Endothelial cell (in vitro differentiated cells): ENCODE data around the gene ARL5C. TPM values are rescaled to one million over a fixed set of nuclear protein-coding genes. Genes with fewer than 3 reads are reported as not detected.

Experiments used
- DNase-seq: peaks from one replicate; pipeline ENCODE4 v3.0.0; 2021; ENCODE audit warnings: low spot score
- H3K27ac Mint-ChIP-seq: one replicate; pipeline ENCODE4 v1.8.0; 2021; ENCODE audit warnings: mixed read lengths, inconsistent platforms; ENCODE audit not compliant: unreplicated experiment
- H3K27me3 Mint-ChIP-seq: one replicate; pipeline ENCODE4 v1.8.0; 2021; ENCODE audit warnings: mild to moderate bottlenecking, moderate library complexity, mixed read lengths, inconsistent platforms; ENCODE audit not compliant: unreplicated experiment
- H3K36me3 Mint-ChIP-seq: one replicate; pipeline ENCODE4 v1.8.0; 2021; ENCODE audit warnings: mild to moderate bottlenecking, low read depth, mixed read lengths, inconsistent platforms; ENCODE audit not compliant: unreplicated experiment
- H3K4me1 Mint-ChIP-seq: one replicate; pipeline ENCODE4 v1.8.0; 2021; ENCODE audit warnings: mild to moderate bottlenecking, mixed read lengths, inconsistent platforms; ENCODE audit not compliant: unreplicated experiment
- H3K4me3 Mint-ChIP-seq: one replicate; pipeline ENCODE4 v1.8.0; 2021; ENCODE audit warnings: mild to moderate bottlenecking, mixed read lengths, inconsistent platforms; ENCODE audit not compliant: unreplicated experiment
- H3K9me3 Mint-ChIP-seq: one replicate; pipeline ENCODE4 v1.8.0; 2021; ENCODE audit warnings: mixed read lengths, inconsistent platforms; ENCODE audit not compliant: unreplicated experiment
- total RNA-seq: library from RNA; stranded (reverse); fragmentation: NEBNext Ultra II Directional; extraction: Animal tissue kit (Norgen Biotek cat#: 25700); gene quantifications from one replicate; pipeline ENCODE4 v1.2.1, GENCODE V29; 2021; ENCODE audit not compliant: unreplicated experiment
- TF ChIP-seq, protein P1 (sequence below): fragments of 200-600 bp; sonication (generic); IDR thresholded peaks from one replicate; pipeline ENCODE4 v1.5.0; 2021; ENCODE audit warnings: antibody characterized with exemption; ENCODE audit not compliant: unreplicated experiment

Gene ARL5C
- total RNA-seq, 1 donor from 2014 or later = not detected

DNA sequence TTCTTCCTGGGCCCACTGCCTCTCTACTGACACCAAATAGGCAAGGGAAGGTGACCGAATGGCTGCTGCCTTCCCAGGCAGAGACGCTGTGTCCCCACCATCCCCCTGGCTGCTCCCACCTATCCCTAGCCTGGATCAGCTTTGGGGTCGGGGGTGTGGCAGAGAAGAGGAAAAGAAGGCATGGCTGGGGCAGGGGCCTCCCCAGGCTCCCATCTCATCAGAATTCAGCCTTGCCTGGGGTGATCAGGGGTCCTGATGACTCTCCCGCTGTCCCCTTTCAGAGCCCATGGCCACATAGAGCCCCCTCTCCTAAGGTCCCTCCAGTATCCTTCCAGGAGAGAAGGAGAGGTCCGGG, 15.2 kb downstream of the ARL5C start:
- H3K27me3 Mint-ChIP-seq = peaks cover 28% of the 10 kb centered on the region
- H3K4me3 Mint-ChIP-seq = peak overlapping the region; percentile 79
- H3K4me1 Mint-ChIP-seq = peaks cover 23% of the 10 kb centered on the region
- TF ChIP-seq, protein P1, sequence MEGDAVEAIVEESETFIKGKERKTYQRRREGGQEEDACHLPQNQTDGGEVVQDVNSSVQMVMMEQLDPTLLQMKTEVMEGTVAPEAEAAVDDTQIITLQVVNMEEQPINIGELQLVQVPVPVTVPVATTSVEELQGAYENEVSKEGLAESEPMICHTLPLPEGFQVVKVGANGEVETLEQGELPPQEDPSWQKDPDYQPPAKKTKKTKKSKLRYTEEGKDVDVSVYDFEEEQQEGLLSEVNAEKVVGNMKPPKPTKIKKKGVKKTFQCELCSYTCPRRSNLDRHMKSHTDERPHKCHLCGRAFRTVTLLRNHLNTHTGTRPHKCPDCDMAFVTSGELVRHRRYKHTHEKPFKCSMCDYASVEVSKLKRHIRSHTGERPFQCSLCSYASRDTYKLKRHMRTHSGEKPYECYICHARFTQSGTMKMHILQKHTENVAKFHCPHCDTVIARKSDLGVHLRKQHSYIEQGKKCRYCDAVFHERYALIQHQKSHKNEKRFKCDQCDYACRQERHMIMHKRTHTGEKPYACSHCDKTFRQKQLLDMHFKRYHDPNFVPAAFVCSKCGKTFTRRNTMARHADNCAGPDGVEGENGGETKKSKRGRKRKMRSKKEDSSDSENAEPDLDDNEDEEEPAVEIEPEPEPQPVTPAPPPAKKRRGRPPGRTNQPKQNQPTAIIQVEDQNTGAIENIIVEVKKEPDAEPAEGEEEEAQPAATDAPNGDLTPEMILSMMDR = no peak
- H3K27ac Mint-ChIP-seq = no peak overlapping the region
- DNase-seq = no peak
- peaks cover 18% of the 10 kb centered on the region for H3K36me3 Mint-ChIP-seq
- H3K9me3 Mint-ChIP-seq = no peaks in the 10 kb centered on the region

DNA sequence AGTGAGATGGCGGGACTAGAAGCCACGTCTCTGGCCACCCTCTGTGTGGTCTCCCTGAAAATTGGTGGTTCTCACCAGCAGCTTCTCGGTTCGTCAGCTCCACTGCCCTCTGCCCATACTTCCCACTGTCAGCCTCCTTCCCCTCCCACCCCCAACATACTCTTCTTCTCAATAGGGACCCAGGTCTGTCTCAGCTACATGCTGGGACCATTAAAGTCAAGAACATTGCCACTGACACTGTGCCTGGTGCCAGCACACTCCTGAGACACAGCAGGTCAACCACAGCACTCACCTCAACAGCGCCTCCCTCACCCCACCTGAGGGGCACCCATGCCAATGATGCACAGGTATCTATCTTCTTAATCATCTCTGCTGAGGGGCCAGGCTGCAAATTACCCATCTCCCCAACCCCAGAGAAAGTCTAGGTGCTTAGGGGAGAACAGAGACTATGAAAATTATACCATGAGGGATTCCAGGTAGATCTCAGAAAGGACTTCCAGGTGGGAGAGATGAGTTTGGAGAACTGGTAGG, 15.8 kb downstream of the ARL5C start:
- no peak for DNase-seq
- no peak overlapping the region for H3K27ac Mint-ChIP-seq
- TF ChIP-seq, protein P1 = no peak
- H3K27me3 Mint-ChIP-seq = peaks cover 31% of the 10 kb centered on the region
- H3K36me3 Mint-ChIP-seq = peaks cover 21% of the 10 kb centered on the region
- H3K4me1 Mint-ChIP-seq = peaks cover 23% of the 10 kb centered on the region
- peak overlapping the region; percentile 2 for H3K4me3 Mint-ChIP-seq
- no peaks in the 10 kb centered on the region for H3K9me3 Mint-ChIP-seq

DNA sequence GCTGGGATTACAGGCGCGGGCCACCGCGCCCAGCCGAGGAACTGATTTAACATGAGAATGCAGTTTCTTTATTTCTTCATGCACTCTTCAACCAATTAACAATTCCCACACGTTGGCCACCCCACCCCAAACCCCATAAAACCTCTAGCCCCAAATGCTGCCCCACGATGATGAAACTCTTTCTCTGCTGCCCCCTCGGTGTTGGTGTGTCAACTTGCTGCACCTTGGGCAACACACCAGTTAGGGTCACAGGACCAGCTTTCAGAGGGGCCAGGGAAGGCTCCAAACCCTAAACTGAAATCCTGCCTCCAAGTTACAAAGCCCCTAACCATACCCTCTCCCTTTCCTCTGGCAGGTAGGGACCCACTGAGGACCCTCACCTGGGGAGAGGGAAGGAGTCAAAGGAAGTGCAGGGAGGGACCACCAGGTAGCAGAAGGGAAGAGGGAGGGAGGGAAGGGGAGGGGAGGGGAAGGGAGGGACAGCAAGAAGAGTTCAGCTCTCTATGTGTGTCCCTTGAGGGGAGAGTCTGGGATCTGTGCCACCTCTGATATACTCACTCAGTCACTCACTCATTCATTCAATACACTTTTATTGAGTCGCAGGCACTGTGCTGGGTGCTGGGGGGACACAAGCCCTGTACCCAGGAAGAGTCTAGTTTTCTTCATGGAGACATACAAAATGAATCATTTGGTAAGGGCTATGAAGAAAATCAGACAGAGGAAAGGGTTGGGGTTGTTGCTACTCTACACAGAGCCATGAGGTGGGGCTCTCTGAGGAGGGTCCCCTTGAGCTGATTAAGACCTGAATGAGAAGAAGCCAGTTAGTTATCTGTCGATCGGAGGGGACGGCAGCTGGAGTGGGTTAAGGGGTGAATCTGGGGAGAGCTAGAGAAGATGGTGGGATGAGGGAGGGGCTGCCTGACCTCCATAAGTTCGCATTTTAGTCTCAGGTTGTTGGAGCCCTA, 18.5 kb downstream of the ARL5C start:
- H3K4me1 Mint-ChIP-seq = peaks cover 13% of the 10 kb centered on the region
- no peaks in the 10 kb centered on the region for H3K9me3 Mint-ChIP-seq
- no peak overlapping the region for H3K27ac Mint-ChIP-seq
- peaks cover 3% of the 10 kb centered on the region for H3K36me3 Mint-ChIP-seq
- DNase-seq = no peak
- H3K4me3 Mint-ChIP-seq = no peak overlapping the region
- H3K27me3 Mint-ChIP-seq = peaks cover 11% of the 10 kb centered on the region
- TF ChIP-seq, protein P1 = no peak

DNA sequence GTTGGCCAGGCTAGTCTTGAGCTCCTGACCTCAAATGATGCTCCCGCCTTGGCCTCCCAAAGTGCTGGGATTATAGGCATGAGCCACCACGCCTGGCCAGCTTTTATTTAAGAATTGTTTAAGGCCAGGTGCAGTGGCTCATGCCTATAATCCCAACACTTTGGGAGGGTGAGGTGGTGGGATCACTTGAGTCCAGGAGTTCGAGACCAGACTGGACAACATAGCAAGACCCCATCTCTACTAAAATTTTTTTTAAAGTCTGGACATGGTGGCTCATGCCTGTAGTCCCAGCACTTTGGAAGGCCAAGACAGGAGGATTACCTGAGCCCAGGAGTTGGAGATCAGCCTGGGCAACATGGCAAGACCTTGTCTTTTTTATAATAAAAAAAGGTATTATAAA, 19.7 kb downstream of the ARL5C start:
- H3K27me3 Mint-ChIP-seq = peaks cover 10% of the 10 kb centered on the region

More for the DNA sequence above, 19.7 kb downstream of the ARL5C start:
- H3K4me3 Mint-ChIP-seq = no peak overlapping the region
- peaks cover 8% of the 10 kb centered on the region for H3K4me1 Mint-ChIP-seq
- no peak overlapping the region for H3K27ac Mint-ChIP-seq
- TF ChIP-seq, protein P1 = no peak
- DNase-seq = no peak
- peaks cover 3% of the 10 kb centered on the region for H3K36me3 Mint-ChIP-seq
- no peaks in the 10 kb centered on the region for H3K9me3 Mint-ChIP-seq
